NCI-H2196 treated with DMSO at 0.1 percent for 48 hours (cell line): Measurements from ENCODE around the gene NUFIP1.
A peak's percentile ranks its signal among the peaks of the same experiment; 100 is the strongest.
"Not testable (repeated sequence)": the region's sequence is repeated elsewhere in the genome, so short reads cannot be mapped to it uniquely, and the experiment has no call there.

Source experiments
- DNase-seq: peaks from one replicate; lab custom pipeline; 2025; ENCODE audit not compliant: unreplicated experiment; lab: John Stamatoyannopoulos, UW

NUFIP1 gene

DNA sequence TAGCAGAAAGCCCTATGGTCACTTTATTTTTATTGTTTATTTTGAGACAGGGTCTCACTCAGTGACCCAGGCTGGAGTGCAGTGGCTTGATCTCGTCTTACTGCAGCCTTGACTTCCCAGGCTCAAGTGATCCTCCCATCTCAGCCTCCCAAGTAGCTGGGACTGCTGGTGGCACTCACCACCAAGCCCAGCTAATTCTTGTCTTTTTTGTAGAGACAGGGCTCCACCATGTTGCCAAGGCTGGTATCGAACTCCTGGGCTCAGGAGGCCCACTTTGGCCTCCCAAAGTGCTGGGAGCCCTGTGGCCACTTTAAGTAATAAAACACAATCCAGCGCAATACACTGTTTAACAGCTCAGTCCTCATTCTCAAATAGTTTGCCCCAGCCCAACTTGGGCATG, 69.3 kb downstream of the NUFIP1 start:
- no peak for DNase-seq

DNA sequence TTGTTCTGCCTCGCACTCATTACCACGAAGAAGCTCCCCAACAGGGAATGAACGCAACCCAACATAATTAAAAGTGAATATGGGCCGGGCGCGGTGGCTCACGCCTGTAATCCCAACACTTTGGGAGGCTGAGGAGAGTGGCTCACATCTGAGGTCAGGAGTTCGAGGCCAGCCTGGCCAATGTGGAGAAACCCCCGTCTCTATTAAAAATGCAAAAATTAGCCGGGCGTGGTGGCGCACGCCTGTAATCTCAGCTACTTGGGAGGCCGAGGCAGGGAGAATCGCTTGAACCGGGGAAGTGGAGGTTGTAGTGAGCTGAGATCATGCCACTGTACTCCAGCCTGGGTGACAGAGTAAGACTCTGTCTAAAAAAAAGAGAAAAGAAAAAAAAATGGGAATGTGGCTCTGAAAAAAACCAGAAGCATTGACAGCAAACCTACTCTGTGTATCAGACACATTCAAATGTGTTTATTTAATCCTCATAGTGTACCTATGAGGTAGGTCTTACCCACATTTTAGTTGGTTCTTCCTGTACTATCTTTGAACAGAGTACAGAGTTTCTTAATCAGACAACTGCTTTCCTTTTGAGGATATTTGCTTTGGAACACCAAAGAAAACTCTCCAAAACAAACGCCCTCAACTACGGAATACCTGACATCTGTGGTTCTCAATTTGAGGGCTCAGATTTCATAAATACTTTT, 70.0 kb downstream of the NUFIP1 start:
- no peak for DNase-seq

DNA sequence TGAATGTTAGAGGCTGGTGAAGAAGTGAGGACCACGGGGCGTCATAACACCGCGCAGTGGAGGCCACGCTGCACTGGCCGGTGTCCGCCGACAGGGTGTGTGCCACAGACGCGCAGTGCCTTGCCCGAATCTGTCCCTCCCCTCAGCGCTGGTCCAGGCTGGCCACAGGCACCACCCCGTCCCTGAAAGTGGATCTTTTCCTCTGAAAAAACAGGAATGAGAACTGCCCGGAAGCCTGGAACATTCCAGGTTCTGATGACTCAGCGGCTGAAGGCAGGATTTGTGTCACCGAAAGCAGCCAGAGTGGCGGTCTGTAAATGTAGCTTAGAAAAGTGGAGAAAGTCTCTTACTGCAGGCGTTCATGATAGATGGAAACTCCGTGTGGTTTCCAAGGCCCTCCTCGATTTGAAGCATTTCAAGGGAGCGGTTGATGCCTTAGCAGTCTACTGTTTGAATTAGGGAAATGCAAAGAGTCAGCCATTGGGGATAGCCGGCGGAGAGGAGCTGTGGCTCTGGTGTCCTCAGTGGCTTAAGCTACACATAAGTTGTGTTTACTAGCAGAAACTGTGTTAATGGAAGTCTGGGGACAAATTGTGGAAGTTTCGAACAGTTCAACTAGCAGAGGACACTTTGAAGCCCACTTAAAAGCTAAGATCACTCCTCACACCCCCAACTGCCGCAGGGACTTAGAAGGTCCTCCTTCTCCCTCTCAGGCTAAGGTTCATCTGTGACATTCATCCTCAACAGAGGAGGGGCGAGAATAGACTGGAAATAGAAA, 70.8 kb downstream of the NUFIP1 start:
- peak; percentile 42 for DNase-seq

DNA sequence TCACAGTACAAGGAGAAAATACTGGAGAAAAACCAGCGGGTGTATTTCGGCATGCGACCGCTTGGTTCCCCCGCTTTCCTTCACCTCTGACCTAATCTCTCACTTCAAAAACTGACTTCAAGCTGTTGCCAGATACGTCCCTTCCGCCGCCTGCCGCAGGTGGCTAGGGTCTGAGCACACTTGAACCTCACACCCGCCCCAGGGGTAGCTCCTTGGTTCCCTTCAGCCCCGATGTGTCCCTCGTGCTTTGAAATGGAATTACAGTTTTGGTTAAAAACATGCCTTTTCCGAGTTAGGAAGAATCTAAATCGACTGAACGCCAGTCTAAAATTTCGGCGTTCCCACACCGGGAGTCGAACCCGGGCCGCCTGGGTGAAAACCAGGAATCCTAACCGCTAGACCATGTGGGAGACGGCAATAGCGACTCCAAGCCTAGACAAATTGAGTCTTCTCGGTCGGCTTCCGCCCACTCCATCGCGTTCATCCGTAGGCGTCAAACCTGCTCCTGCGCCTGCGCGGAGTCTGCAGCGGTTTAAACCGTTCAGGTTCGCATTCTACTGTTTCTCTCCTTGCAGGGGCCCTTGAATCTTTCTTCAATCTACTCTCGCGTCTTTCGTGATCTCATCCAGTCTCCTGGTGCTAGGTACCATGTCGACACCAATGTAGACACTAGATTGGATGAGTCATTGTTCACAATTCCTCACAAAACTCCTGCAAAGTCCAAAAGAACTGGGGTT, 71.5 kb downstream of the NUFIP1 start:
- DNase-seq: peak; percentile 68

DNA sequence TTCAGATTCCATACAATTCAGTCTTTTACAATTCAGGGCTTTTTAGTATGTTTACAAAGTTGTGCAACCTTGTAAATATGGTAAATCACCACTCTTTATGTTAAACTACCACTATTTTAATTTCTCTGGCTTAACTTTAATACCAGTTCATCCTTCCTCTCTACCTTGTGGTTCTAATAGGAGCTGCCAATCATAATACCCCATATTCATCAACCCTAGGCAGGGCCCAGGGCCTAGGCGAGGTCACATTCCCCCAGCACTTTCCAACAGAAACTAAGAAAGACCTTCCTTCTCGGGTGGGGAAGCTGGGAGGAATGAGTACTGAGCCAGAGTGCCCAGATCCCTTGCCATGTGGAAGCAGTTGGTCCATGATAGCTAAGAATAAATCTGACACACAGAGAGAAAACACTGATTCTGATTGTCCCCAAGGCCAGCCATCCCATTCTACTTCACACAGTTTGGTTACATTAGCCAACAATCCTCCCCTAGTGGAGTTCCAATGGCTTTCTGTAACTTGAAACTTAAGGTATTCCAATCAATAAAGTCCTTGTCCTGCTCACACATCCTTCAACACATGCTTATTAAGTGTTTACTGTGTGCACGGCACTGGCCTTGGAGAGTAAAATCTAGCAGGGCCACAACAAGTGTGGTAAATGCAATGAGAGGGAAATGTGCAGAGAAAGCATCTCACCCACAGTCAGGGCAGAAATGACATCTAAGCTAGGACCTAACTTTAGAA, 76.8 kb downstream of the NUFIP1 start:
- no peak for DNase-seq

DNA sequence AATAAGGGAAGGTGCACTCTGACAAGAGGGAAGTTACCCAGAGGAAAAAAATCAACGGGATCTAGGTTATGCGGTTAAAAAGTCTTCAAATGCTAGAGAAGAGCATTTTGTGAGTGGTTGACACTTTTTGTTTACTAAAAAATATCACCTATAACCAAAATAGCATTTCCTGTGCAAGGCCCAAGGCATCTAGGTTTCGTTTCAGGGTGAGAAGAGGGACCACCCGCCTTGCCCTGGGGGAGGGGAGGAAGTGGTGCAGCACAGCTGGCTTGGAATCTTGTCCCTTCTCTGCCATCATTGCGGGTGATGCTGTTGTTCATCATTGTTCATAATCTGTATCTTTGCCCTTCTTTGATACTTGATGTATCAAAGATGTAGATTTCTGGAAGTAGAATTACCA, 80.6 kb downstream of the NUFIP1 start:
- no peak for DNase-seq

DNA sequence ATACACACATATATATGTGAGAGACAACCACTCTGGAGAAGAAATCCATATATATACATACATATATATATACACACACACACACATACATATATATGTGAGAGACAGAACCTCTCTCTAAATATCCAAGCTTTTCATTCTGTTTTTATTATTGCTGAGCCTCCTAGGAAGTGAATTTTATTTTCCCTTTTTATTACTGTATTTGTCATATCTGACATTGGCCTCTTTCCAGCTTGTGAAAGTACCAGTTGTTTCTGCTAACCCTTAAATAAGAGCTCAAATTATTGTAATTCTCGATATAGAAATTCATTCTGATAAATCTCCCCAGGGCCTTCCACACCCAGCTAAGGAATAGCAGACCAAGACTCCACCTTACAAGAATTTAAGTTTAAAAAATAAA, 81.0 kb downstream of the NUFIP1 start:
- no peak for DNase-seq

DNA sequence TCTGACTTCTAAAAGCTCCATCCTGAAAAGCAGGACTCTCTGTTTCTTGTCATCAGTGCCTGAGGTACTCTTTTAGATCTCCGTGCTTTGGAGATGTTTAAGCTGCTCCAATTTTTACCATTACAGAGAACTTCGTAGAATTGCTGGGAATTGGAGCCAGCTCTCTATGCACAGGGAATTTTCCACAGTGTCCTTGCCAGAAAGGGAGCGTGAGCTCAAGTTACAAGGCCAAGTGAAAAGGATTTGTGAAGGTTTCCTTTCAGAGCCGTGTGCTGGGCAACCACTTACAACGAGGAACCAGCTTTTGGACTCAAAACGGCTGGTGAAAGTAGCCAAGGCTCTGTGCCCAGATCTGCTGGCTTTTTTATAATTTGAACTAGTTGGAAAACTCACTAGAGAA, 82.6 kb downstream of the NUFIP1 start:
- peak; percentile 9 for DNase-seq

DNA sequence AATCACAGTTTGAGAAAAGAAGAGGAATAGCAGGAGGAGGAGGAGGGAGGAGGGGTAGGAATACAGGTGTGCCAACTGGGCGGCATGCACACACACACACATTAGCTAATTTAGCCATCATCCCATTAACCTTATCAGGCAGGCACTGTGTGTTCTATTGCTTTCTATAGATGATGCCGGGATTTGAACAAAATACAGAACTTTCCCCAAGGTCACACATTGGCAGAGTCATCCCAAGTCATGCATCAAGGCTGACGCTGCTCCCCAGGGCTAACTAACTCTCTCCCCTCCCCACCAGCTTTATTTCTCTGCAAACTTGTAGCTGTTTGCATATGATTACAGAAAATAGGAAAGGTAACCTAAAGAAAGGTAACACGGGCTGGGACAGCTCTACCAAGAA, 83.0 kb downstream of the NUFIP1 start:
- DNase-seq: no peak

DNA sequence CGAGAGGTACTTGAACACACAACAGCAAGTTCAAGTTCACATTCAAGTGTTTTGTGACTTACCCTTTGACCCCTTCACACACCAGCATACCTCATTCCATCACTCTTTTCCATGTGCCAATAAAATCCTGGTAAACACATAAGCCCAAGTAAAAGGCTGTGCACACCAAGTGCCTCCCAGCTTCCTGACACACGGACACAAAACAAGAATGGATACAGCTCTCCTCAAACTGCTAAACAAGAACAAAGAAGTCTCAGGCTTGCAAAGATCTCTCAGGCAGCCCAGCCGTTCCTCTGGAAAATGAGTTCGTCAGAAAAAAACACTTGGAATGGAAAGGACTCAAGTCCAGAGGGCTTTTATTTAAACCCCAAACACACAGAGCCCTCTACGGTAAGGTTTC, 83.7 kb downstream of the NUFIP1 start:
- DNase-seq: no peak

DNA sequence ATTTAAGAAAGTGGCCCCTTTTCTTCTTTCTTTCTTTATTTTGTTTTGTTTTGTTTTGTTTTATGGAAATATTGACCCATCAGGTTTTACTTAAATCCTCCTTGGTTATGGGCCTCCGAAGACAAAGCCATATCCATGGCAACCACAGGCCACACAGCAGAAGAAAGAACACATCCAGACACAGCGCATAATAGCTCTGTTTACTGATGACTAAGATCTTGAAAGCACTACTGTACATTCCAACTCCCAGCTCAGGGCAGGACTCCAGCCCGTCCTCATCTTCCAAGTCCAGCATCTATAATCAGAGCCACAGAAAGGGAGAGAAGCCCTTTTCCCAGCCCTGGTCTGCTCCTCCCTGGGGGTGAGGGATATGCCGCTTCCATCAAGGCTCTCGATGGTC, 84.3 kb downstream of the NUFIP1 start:
- DNase-seq: no peak

DNA sequence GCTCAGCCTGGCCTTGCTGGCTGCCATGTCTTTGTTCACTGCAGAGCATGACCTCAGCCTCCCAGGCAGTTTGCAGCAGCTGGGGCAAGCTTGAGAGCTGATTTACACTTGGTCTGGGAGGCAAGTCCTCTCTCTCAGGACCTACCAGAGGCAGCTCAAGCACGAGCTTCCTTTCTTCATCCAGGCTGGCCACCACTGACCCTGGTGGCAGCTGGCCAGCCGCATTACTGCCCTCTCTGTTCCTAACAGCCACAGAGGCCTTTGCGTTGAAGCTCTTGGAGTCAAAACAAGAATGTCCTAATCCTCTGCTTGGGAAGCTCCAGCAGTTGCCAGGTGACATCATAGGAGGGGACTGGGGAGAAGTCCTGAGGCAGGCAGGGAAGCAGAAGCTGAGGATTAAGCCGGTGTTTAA, 85.7 kb downstream of the NUFIP1 start:
- DNase-seq: no peak

DNA sequence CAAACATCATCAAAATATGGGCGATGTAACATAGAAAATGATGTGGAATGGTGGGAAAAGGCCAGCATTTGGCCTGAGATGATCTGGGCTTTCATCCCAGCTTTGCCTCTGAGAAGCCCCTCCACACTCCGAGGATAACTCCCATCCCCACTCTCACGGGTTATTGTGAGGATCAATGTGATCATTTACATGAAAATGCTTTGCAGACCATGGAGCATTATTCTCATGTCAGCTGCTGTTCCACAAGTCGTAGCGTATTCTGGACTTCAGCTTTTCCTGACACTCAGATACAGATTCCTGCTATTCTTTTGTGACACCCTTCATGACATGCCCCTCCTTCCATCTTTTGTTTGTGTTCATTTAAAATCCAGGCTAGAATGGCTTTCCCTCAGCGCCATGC, 86.5 kb downstream of the NUFIP1 start:
- no peak for DNase-seq

DNA sequence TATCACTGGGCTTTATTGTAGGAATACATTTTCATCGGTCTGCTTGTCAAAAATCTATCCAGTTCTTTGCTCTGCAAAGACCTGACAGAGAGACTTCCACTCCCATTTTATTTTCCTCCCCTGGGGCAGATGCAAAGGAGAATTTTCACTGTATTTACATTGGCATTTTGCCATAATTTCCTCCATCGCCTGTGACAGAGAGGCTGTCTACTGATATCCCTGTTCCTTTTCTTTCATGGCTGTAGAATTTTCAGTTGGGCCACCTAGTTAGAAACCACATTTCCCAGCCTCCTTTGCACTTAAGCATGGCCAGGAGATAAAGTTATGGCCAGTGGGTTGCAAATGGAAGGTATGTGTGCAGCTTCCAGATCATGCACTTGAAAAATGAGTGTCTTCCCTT, 89.3 kb downstream of the NUFIP1 start:
- DNase-seq: peak; percentile 3

DNA sequence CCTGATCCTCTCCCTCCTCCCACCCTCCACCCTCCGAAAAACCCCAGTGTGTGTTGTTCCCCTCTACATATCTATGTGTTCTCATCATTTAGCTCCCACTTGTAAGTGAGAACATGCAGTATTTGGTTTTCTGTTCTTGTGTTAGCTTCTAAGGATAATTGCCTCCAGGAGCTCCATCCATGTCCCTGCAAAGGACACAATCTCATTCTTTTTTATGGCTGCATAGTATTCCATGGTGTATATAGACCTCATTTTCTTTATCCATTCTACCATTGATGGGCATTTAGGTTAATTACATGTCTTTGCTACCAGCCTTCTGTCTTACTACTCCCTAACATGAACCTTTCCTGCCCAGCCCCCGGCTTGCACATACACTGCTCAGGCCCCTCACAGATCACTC, 91.0 kb downstream of the NUFIP1 start:
- DNase-seq: not testable (repeated sequence)

DNA sequence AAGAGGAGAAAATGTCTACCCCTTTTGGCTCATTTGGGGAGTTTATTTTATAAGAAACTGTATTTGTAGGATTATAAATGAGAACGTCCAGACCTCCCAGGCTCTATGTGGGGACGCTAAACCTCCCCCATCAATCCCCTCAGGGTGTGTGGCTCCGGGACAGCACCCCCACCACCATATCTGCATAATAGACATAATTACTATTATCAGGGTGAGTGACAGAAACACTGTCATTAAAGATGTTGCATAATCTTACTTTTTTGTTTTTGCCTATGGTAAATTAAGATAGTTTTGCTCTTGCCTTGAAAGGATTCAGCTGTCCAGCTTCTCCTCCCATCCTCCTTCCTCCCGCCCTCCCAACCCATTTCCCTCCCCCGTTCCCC, 93.3 kb downstream of the NUFIP1 start:
- DNase-seq: no peak

DNA sequence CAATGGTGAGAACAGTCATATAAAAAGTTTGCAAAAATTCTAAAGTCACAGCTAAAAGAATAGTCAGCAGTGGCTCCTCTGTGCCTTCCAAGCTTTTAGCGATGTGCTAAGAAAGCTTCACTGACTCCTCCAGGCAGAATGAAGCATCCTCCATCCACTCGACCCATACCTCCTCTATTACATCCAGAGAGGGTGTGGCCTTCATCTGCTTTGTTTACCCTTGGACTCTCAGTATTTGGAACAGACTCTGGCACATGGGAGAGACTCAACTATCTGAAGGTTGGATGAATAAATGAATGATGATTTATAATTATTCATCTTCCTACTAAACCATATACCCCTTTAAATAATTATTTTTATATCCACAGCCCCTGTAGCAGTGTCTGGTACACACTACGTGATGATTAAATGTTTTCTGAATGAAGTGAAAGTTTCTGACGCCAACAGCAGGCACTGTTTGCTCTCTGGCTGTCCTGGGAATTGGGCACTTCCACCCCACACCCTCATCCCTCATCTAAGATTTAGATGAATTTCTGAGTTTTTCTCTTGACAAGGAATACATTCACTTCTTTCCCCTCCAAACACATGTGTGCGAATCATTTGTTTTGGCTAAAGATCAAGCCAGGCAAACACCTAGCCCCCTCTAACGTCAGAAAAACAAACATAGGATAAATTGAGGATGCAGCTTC, 93.9 kb downstream of the NUFIP1 start:
- no peak for DNase-seq

DNA sequence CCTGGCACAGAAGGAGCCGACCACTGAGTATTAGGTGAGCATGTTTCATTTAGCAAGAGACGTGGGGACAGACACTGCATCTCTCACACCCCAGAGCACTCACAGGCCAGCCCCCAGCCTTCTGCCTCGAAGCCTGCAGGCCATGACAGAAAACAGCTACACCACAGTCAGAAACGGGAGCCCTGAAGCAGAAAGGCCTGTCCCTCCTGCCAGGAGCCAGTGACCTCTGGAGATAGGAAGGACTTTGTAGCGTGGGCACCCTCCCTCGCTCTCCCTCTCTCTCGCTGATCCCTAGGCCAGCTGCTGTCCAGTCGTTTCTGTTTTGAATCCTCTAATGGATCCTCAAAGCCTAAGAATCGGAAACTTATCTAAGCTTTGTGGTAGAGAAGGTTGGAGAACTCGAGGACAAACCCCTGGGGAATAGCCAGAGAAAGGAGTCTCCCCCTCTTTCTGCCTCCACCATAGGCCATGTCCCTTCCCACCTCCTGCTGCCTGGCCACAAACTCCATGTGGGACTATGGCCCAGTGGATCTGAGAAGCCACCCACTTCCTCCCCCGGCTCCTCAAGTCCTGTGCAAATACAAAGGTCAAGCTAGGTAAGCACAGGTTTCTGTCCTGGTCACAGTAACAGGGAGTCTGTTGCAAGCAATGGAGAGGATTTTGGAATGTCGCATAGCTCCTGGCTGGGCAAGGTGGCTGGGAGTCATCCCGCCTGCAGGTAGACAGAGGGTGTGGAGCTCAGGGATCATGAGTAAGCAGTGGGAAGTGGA, 95.1 kb downstream of the NUFIP1 start:
- DNase-seq: no peak
